ENCODE measurements around the gene REXO1. TPM values are rescaled to one million over a fixed set of nuclear protein-coding genes. Genes with fewer than 3 reads are reported as not detected.
"Not testable (repeated sequence)": the region's sequence is repeated elsewhere in the genome, so short reads cannot be mapped to it uniquely, and the experiment has no call there.

The REXO1 gene
- total and polyA plus RNA-seq, 2 donors: 3.8 to 28.7 TPM

DNA sequence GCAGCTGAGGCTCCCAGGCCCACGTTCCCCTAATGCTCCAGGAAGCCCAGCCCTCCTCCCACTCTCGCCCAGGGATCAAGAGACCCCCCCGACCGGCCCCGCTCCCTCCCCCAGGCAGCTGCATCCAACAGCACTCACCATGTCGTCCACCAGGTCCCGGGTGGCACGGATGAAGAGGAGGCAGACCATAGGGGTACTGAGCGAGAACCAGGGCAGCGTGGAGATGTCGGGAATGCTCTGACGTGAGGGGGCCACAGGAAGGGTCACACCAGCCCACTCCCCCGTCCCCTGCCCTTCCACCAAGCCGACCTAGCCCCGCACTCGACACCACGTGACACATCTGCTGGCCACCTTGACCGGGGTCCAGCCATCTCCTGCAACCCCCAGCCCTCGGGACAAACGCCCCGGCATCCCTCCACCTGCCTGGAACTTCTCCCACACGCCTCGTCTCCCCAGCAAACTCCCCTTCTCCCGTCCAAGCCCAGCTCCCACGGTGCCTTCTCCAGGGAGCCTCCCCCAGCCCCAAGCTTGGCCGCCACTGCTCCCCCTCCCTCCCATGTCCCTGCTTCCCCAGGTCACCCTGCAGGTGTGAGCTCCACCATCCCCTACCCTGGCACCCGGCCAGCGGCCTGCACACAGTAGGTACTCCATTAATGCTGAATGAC is 41.1 kb downstream of the REXO1 start:
- H3K27me3 ChIP-seq (ENCODE audit: control insufficient read depth in 2 of 2, insufficient read depth in 1 of 2, low read length in 1 of 2): peaks cover 0 to 4% of the 10 kb centered on the region in 2 donors
- peaks cover 0 to 17% of the 10 kb centered on the region in 2 donors for H3K36me3 ChIP-seq (ENCODE audit: control insufficient read depth in 2 of 2, insufficient read depth in 2 of 2, low read length in 1 of 2)
- 92% methylated on average over 28 of the region's 28 CpGs for WGBS
- no peak overlapping the region for H3K27ac ChIP-seq (ENCODE audit: low read depth in 1 of 2, low read length in 1 of 2)
- H3K4me1 ChIP-seq (ENCODE audit: control insufficient read depth in 2 of 2, insufficient read depth in 2 of 2, low read length in 2 of 2): peaks cover 0 to 6% of the 10 kb centered on the region in 2 donors
- H3K9me3 ChIP-seq (ENCODE audit: control insufficient read depth in 2 of 2, insufficient read depth in 1 of 2, low read length in 1 of 2): no peaks in the 10 kb centered on the region
- no peak for DNase-seq (ENCODE audit: low read depth in 6 of 9, low spot score in 9 of 9)
- H3K4me3 ChIP-seq (ENCODE audit: low read length in 2 of 2): no peak overlapping the region

DNA sequence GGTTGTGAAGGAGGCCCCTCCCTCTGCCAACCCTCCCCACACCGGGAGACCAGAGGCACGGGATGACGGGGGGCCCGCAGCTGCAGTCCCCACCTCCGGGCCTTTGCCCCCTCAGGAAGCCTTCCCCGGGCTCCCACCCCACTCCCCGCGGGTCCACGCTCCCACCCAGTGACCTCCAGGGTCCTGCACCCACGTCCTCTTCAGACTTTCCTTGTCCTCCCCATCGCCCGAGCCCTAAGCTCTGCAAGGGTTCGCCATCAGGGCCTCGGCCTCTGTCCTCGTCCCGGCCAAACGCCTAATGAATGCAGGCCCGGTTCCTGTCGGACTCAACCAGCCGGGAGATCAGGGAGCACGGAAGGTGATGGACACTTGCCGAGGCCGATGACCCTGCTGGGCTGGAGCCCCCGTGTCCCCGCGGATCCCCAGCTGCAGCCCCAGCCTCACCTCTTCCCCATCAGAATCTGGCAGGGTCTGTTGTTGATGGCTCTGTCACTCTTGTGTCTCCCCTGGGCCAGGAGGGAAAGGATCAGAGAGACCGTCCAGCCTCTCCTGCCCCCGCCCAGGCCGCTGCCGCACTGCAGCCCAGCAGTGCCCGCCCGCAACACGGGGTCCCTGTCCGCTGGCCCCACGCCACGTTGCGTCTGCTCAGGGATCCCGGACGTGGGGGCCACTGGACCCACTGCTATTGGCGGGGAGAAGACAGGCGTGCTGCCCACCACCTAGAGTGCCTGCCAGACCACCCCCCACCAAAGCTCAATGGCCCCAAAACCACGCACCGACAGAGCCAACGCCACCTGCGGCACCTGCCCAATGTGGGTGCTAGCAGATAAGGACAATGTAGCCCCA is 41.9 kb downstream of the REXO1 start:
- DNase-seq (ENCODE audit: low read depth in 6 of 9, low spot score in 9 of 9): no peak
- Histone ChIP-seq H3K4me3 (ENCODE audit: low read length in 2 of 2) (no peak overlapping the region), H3K27me3 (ENCODE audit: control insufficient read depth in 2 of 2, insufficient read depth in 1 of 2, low read length in 1 of 2) (peaks cover 0 to 4% of the 10 kb centered on the region in 2 donors), H3K27ac (ENCODE audit: low read depth in 1 of 2, low read length in 1 of 2) (no peak overlapping the region), H3K4me1 (ENCODE audit: control insufficient read depth in 2 of 2, insufficient read depth in 2 of 2, low read length in 2 of 2) (peaks cover 0 to 2% of the 10 kb centered on the region in 2 donors), H3K9me3 (ENCODE audit: control insufficient read depth in 2 of 2, insufficient read depth in 1 of 2, low read length in 1 of 2) (no peaks in the 10 kb centered on the region), H3K36me3 (ENCODE audit: control insufficient read depth in 2 of 2, insufficient read depth in 2 of 2, low read length in 1 of 2) (peaks cover 0 to 17% of the 10 kb centered on the region in 2 donors)
- WGBS: 94% methylated on average over 45 of the region's 45 CpGs

DNA sequence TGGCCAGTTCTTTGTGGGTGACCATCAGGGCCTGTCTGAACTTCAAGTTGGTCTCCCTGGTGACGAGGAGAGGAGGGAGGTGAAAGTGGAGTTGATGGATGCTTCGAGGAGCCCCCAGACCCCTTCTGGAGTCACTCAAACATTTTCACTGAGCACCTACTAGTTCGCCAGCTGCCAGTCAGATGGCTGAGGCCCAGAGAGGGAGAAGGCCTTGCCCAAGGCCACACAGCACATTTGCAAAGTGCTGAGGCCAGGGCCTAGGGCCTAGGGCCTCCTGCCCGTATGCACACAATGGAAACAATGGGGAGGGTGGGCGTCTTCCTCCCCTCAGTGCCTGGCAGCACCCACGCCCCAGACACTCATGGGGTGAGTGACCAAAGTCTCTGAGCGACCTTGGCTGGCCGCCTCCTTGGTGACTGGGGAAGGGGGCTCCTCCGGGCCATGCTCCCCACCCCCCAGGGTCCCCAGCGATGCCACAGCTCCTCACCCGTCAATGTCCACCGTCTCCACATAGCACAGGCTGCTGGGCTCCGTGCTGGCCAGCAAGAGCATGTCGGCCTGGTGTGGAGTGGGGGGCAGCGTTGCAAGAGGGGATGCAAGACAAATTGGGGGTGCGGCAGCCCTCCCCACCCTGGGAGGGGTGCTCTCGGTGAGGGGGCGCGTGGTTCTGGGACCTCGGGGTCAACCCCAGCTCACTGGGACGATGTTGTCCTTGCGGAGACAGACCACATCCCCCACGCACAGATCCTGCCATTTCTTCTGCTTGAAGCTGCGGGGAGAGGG is 42.7 kb downstream of the REXO1 start:
- Histone ChIP-seq H3K27ac (ENCODE audit: low read depth in 1 of 2, low read length in 1 of 2) (no peak overlapping the region), H3K4me1 (ENCODE audit: control insufficient read depth in 2 of 2, insufficient read depth in 2 of 2, low read length in 2 of 2) (no peaks in the 10 kb centered on the region), H3K27me3 (ENCODE audit: control insufficient read depth in 2 of 2, insufficient read depth in 1 of 2, low read length in 1 of 2) (peaks cover 0 to 2% of the 10 kb centered on the region in 2 donors), H3K4me3 (ENCODE audit: low read length in 2 of 2) (no peak overlapping the region), H3K9me3 (ENCODE audit: control insufficient read depth in 2 of 2, insufficient read depth in 1 of 2, low read length in 1 of 2) (no peaks in the 10 kb centered on the region), H3K36me3 (ENCODE audit: control insufficient read depth in 2 of 2, insufficient read depth in 2 of 2, low read length in 1 of 2) (peaks cover 0 to 17% of the 10 kb centered on the region in 2 donors)
- WGBS: 96% methylated on average over 24 of the region's 24 CpGs
- no peak for DNase-seq (ENCODE audit: low read depth in 6 of 9, low spot score in 9 of 9)

- H3K27me3 ChIP-seq (ENCODE audit: control insufficient read depth in 2 of 2, insufficient read depth in 1 of 2, low read length in 1 of 2): peaks cover 0 to 2% of the 10 kb centered on the region in 2 donors
- H3K27ac ChIP-seq (ENCODE audit: low read depth in 1 of 2, low read length in 1 of 2): no peak overlapping the region
- peaks cover 0 to 24% of the 10 kb centered on the region in 2 donors for H3K36me3 ChIP-seq (ENCODE audit: control insufficient read depth in 2 of 2, insufficient read depth in 2 of 2, low read length in 1 of 2)
- H3K9me3 ChIP-seq (ENCODE audit: control insufficient read depth in 2 of 2, insufficient read depth in 1 of 2, low read length in 1 of 2): peaks cover 0 to 1% of the 10 kb centered on the region in 2 donors
- no peak overlapping the region for H3K4me3 ChIP-seq (ENCODE audit: low read length in 2 of 2)
- WGBS: 99% methylated on average over 6 of the region's 6 CpGs
- no peaks in the 10 kb centered on the region for H3K4me1 ChIP-seq (ENCODE audit: control insufficient read depth in 2 of 2, insufficient read depth in 2 of 2, low read length in 2 of 2)
- DNase-seq (ENCODE audit: low read depth in 6 of 9, low spot score in 9 of 9): no peak
These were observed 43.4 kb downstream of the REXO1 start for GRCh38 chr19:1804858-1805257.

- WGBS: 94% methylated on average over 36 of the region's 36 CpGs
- Histone ChIP-seq H3K27ac (ENCODE audit: low read depth in 1 of 2, low read length in 1 of 2) (no peak overlapping the region), H3K9me3 (ENCODE audit: control insufficient read depth in 2 of 2, insufficient read depth in 1 of 2, low read length in 1 of 2) (peaks cover 0 to 1% of the 10 kb centered on the region in 2 donors), H3K27me3 (ENCODE audit: control insufficient read depth in 2 of 2, insufficient read depth in 1 of 2, low read length in 1 of 2) (peaks cover 0 to 23% of the 10 kb centered on the region in 2 donors), H3K4me3 (ENCODE audit: low read length in 2 of 2) (no peak overlapping the region), H3K4me1 (ENCODE audit: control insufficient read depth in 2 of 2, insufficient read depth in 2 of 2, low read length in 2 of 2) (peaks cover 4% of the 10 kb centered on the region in 2 donors), H3K36me3 (ENCODE audit: control insufficient read depth in 2 of 2, insufficient read depth in 2 of 2, low read length in 1 of 2) (peaks cover 0 to 20% of the 10 kb centered on the region in 2 donors)
- no peak for DNase-seq (ENCODE audit: low read depth in 6 of 9, low spot score in 9 of 9)
These were observed 48.5 kb downstream of the REXO1 start for GRCh38 chr19:1799695-1800342.

- H3K4me1 ChIP-seq (ENCODE audit: control insufficient read depth in 2 of 2, insufficient read depth in 2 of 2, low read length in 2 of 2); H3K27ac ChIP-seq (ENCODE audit: low read depth in 1 of 2, low read length in 1 of 2); H3K4me3 ChIP-seq (ENCODE audit: low read length in 2 of 2); DNase-seq (ENCODE audit: low read depth in 6 of 9, low spot score in 9 of 9); H3K9me3 ChIP-seq (ENCODE audit: control insufficient read depth in 2 of 2, insufficient read depth in 1 of 2, low read length in 1 of 2): not testable (repeated sequence)
- Histone ChIP-seq H3K36me3 (ENCODE audit: control insufficient read depth in 2 of 2, insufficient read depth in 2 of 2, low read length in 1 of 2) (peaks cover 0 to 12% of the 10 kb centered on the region in 2 donors), H3K27me3 (ENCODE audit: control insufficient read depth in 2 of 2, insufficient read depth in 1 of 2, low read length in 1 of 2) (peaks cover 0 to 38% of the 10 kb centered on the region in 2 donors)
- WGBS: 96% methylated on average over 7 of the region's 7 CpGs
These were observed 51.0 kb downstream of the REXO1 start for GRCh38 chr19:1797313-1797712.

DNA sequence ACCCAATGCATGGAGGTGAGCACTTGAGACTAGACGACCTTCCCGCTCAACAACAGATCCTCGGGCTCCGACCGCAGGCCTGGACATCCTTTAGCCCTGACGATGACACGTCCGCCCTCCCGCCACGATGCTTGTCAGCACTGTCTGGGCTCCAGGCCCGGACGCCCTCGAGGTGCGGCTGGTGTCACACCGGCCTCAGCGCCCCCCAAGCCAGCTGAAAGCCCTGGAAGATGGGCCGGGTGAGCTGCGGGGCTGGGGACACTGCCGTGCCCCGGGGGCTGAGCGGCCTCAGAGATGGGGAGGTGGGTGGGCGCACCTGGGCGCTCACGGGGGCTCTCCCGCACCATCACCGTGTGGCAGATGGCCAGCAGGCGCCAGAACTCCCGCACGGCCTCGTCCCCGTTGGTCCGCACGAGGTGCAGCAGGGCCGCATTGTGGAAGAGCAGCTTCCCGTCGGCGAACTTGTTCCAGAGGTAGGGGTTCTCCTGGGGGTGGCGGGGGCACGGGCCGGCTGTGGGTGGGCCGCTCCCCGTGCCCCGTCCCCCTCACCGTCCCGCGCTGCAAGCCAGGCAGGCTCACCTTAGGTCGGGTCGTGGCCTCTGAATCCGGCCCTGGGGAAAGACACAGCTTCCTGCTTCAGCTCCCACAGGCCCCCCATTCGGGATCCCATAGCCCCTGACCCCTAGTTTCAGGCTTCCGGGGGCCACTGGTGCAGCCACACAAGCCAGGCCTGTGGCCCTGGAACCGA is 51.7 kb downstream of the REXO1 start:
- 78% methylated on average over 52 of the region's 52 CpGs for WGBS
- DNase-seq (ENCODE audit: low read depth in 6 of 9, low spot score in 9 of 9): no peak
- Histone ChIP-seq H3K4me1 (ENCODE audit: control insufficient read depth in 2 of 2, insufficient read depth in 2 of 2, low read length in 2 of 2) (peaks cover 4% of the 10 kb centered on the region in 2 donors), H3K4me3 (ENCODE audit: low read length in 2 of 2) (no peak overlapping the region), H3K36me3 (ENCODE audit: control insufficient read depth in 2 of 2, insufficient read depth in 2 of 2, low read length in 1 of 2) (peaks cover 0 to 12% of the 10 kb centered on the region in 2 donors), H3K9me3 (ENCODE audit: control insufficient read depth in 2 of 2, insufficient read depth in 1 of 2, low read length in 1 of 2) (peaks cover 0 to 1% of the 10 kb centered on the region in 2 donors), H3K27ac (ENCODE audit: low read depth in 1 of 2, low read length in 1 of 2) (no peak overlapping the region), H3K27me3 (ENCODE audit: control insufficient read depth in 2 of 2, insufficient read depth in 1 of 2, low read length in 1 of 2) (peaks cover 0 to 44% of the 10 kb centered on the region in 2 donors)

Measured in thymus (tissue), 11 donors.